ENCODE results near the gene EEA1.

DNA sequence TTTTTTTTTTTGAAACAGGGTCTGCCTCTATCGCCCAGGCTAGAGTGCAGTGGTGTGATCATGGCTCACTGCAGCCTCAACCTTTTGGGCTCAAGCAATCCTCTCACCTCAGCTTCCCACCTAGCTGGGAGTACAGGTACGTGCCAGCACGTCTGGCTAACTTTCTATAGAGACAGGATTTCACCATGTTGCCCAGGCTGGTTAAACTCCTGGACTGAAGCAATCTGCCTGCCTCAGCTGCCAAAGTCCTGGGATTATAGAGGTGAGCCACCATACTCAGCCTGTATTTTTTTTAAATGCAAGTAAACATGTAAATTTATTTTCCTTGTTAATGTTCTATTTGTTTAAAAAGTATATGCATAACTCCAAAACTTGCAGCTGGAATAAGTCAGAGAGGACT is 80.4 kb downstream of the EEA1 start:
- TF ChIP-seq, protein P1, sequence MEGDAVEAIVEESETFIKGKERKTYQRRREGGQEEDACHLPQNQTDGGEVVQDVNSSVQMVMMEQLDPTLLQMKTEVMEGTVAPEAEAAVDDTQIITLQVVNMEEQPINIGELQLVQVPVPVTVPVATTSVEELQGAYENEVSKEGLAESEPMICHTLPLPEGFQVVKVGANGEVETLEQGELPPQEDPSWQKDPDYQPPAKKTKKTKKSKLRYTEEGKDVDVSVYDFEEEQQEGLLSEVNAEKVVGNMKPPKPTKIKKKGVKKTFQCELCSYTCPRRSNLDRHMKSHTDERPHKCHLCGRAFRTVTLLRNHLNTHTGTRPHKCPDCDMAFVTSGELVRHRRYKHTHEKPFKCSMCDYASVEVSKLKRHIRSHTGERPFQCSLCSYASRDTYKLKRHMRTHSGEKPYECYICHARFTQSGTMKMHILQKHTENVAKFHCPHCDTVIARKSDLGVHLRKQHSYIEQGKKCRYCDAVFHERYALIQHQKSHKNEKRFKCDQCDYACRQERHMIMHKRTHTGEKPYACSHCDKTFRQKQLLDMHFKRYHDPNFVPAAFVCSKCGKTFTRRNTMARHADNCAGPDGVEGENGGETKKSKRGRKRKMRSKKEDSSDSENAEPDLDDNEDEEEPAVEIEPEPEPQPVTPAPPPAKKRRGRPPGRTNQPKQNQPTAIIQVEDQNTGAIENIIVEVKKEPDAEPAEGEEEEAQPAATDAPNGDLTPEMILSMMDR (IDR thresholded peaks at IDR 0.05): no peak
- no peak for TF ChIP-seq POLR2A (IDR thresholded peaks at IDR 0.05)
